Measurements from ENCODE around the gene PLCH1.
A peak's percentile ranks its signal among the peaks of the same experiment; 100 is the strongest.

The PLCH1 gene

GRCh38 chr3:155367506-155367905, 377.4 kb downstream of the PLCH1 start:
- Histone ChIP-seq H3K4me3 (ENCODE audit: low read depth, low read length) (no peak overlapping the region), H3K36me3 (ENCODE audit: control insufficient read depth in 2 of 2, insufficient read depth in 1 of 2, low read length in 2 of 2) (no peaks in the 10 kb centered on the region), H3K9me3 (ENCODE audit: control insufficient read depth, insufficient read depth, low read depth, low read length) (no peaks in the 10 kb centered on the region), H3K27ac (ENCODE audit: extremely low read depth, low read depth, low read length) (no peak overlapping the region), H3K4me1 (ENCODE audit: control insufficient read depth, insufficient read depth, low read length) (no peaks in the 10 kb centered on the region)
- CTCF ChIA-PET: interaction anchor here (0.8 kb wide), 1 partner anchor 185 kb away, joined by 3 read pairs; no protein-coding TSS in a partner anchor
- no peak for TF ChIP-seq ZNF571 (tag by site-specific recombination; IDR thresholded peaks at IDR 0.05)
- TF ChIP-seq ZBTB20 (tag by site-specific recombination; IDR thresholded peaks at IDR 0.05): no peak
- TF ChIP-seq FEZF1 (tag by site-specific recombination; IDR thresholded peaks at IDR 0.05): no peak
- TF ChIP-seq ZNF664 (tag by site-specific recombination; IDR thresholded peaks at IDR 0.05): no peak
- no peak for TF ChIP-seq ZNF670 (tag by site-specific recombination; IDR thresholded peaks at IDR 0.05; ENCODE audit: low read depth)
- TF ChIP-seq RBAK (tag by site-specific recombination; IDR thresholded peaks at IDR 0.05): no peak
- TF ChIP-seq ZBTB1 (tag by site-specific recombination; IDR thresholded peaks at IDR 0.05): no peak
- POLR2A ChIA-PET: no interaction called here

DNA sequence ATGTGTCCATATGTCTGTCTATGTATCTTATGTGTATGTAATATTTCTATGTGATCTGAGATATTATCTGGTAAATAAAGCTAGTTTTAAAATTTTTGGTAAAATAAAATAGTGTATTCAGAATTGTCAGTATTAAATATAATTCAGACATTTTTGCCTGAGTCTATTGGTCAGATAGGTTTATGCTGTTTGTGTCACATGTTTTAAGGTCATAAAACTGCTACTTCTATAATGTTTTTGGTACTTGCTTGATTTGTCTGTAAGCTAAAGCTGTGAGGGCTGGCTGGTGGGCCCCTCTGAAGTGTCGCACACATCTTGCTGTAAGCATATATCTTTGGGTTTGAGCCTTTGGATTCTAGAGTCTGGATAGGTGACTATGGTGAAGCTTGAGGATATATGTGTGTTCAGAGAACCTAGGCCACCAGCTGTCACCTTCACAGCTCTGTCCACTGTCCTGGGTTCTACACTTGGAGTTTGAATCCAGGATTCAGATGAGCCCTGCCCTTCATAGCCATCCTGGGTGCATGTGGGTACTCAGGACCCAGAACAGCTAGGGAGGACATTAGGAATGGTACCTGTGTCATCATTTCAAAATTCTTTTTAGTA, 379.6 kb downstream of the PLCH1 start:
- CTCF ChIA-PET: interaction anchor here (0.9 to 1.0 kb wide), 2 partner anchors 336 to 497 kb away, joined by 3 to 8 read pairs; no protein-coding TSS in a partner anchor
- H3K36me3 ChIP-seq (ENCODE audit: control insufficient read depth in 2 of 2, insufficient read depth in 1 of 2, low read length in 2 of 2): no peaks in the 10 kb centered on the region
- TF ChIP-seq TRIM28 (IDR thresholded peaks at IDR 0.05; ENCODE audit: borderline replicate concordance, low read length): peak; percentile 98
- TF ChIP-seq ZNF341 (tag by site-specific recombination; IDR thresholded peaks at IDR 0.05; ENCODE audit: low read depth): no peak
- peak; percentile 97 for TF ChIP-seq SETDB1 (IDR thresholded peaks at IDR 0.05; ENCODE audit: insufficient read length, low read length)
- H3K9me3 ChIP-seq (ENCODE audit: control insufficient read depth, insufficient read depth, low read depth, low read length): no peaks in the 10 kb centered on the region
- no peak overlapping the region for H3K27ac ChIP-seq (ENCODE audit: extremely low read depth, low read depth, low read length)
- POLR2A ChIA-PET: no interaction called here
- H3K4me3 ChIP-seq (ENCODE audit: low read depth, low read length): no peak overlapping the region
- H3K4me1 ChIP-seq (ENCODE audit: control insufficient read depth, insufficient read depth, low read length): no peaks in the 10 kb centered on the region

DNA sequence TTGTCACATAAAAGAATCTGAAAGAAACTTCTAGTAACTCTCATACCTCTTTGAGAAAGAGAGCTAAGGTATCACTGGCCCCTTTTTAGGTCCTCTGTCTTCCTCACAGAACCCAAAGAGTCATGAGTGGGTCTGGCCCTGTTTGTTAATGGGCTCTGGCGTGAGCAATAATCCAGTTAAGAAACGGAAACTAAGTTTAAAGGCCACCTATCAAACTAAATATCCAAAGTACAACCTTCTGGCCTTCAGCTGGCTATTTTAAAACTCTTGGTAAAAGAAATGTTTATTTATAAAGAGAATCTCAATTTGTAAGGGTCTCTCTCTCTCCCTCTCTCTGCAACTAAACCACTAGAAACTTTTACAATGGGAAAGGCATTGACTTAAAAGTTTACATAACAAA, 380.4 kb downstream of the PLCH1 start:
- POLR2A ChIA-PET: no interaction called here
- no peaks in the 10 kb centered on the region for H3K9me3 ChIP-seq (ENCODE audit: control insufficient read depth, insufficient read depth, low read depth, low read length)
- H3K27ac ChIP-seq (ENCODE audit: extremely low read depth, low read depth, low read length): no peak overlapping the region
- H3K4me1 ChIP-seq (ENCODE audit: control insufficient read depth, insufficient read depth, low read length): no peaks in the 10 kb centered on the region
- TF ChIP-seq OSR2 (tag by site-specific recombination; IDR thresholded peaks at IDR 0.05): no peak
- TF ChIP-seq ZNF16 (tag by site-specific recombination; IDR thresholded peaks at IDR 0.05; ENCODE audit: low read depth): no peak
- TF ChIP-seq GLI2 (tag by site-specific recombination; IDR thresholded peaks at IDR 0.05; ENCODE audit: borderline replicate concordance, low read depth): no peak
- no peak for TF ChIP-seq ZNF138 (tag by site-specific recombination; IDR thresholded peaks at IDR 0.05; ENCODE audit: borderline replicate concordance)
- TF ChIP-seq ZNF561 (tag by site-specific recombination; IDR thresholded peaks at IDR 0.05; ENCODE audit: borderline replicate concordance): no peak
- no peak for TF ChIP-seq BCL6B (tag by site-specific recombination; IDR thresholded peaks at IDR 0.05)
- no peak for TF ChIP-seq ZNF157 (tag by site-specific recombination; IDR thresholded peaks at IDR 0.05)
- no peak for TF ChIP-seq ZNF221 (tag by site-specific recombination; IDR thresholded peaks at IDR 0.05; ENCODE audit: borderline replicate concordance)
- no peak for TF ChIP-seq ZNF214 (tag by site-specific recombination; IDR thresholded peaks at IDR 0.05; ENCODE audit: borderline replicate concordance)
- no peak for TF ChIP-seq ZNF670 (tag by site-specific recombination; IDR thresholded peaks at IDR 0.05; ENCODE audit: low read depth)
- no peak for TF ChIP-seq ZNF423 (tag by site-specific recombination; IDR thresholded peaks at IDR 0.05)
- TF ChIP-seq ZNF140 (tag by site-specific recombination; IDR thresholded peaks at IDR 0.05): no peak
- no peak for TF ChIP-seq ZNF404 (tag by site-specific recombination; IDR thresholded peaks at IDR 0.05)
- TF ChIP-seq ZNF2 (tag by site-specific recombination; IDR thresholded peaks at IDR 0.05): no peak
- TF ChIP-seq ZNF747 (tag by site-specific recombination; IDR thresholded peaks at IDR 0.05): no peak
- no peak overlapping the region for H3K4me3 ChIP-seq (ENCODE audit: low read depth, low read length)
- no peaks in the 10 kb centered on the region for H3K36me3 ChIP-seq (ENCODE audit: control insufficient read depth in 2 of 2, insufficient read depth in 1 of 2, low read length in 2 of 2)
- CTCF ChIA-PET: interaction anchor here (0.8 to 1.0 kb wide), 2 partner anchors 12 to 337 kb away, joined by 4 to 8 read pairs; no protein-coding TSS in a partner anchor
